Mucosa of descending colon (tissue), 3 donors: ENCODE results near the gene NSDHL. TPM values are rescaled to one million over a fixed set of nuclear protein-coding genes. Genes with fewer than 3 reads are reported as not detected.

ENCODE experiments used
- ATAC-seq: fragments of 200-7000 bp; cut with Tn5 transposase; one replicate; pipeline ENCODE4 v1.9.1; 2020; ENCODE audit warnings: mild to moderate bottlenecking, moderate library complexity
- DNase-seq, 3 donors: peaks; one replicate each; pipeline ENCODE4 v3.0.0-alpha.2; 2020
- H3K36me3 ChIP-seq: fragments of 200-600 bp; one replicate; pipeline ENCODE4 v1.8.0; 2021; ENCODE audit warnings: low read depth, mild to moderate bottlenecking
- H3K4me1 ChIP-seq: fragments of 200-600 bp; one replicate; pipeline ENCODE4 v1.8.0; 2021; ENCODE audit warnings: low read depth, mild to moderate bottlenecking
- H3K4me3 ChIP-seq: fragments of 200-600 bp; one replicate; pipeline ENCODE4 v1.8.0; 2021; ENCODE audit warnings: mild to moderate bottlenecking
- H3K9me3 ChIP-seq: fragments of 200-600 bp; one replicate; pipeline ENCODE4 v1.8.0; 2021; ENCODE audit warnings: mild to moderate bottlenecking
- CTCF ChIP-seq: fragments of 200-600 bp; IDR thresholded peaks from one replicate; pipeline ENCODE4 v1.8.0; 2022; ENCODE audit warnings: antibody characterized with exemption, mild to moderate bottlenecking
- intact Hi-C, 2 donors: fragments of 100-400 bp; cut with DNase I in 1 of 2; cut with micrococcal nuclease in 1 of 2; formaldehyde crosslinking; loops; one replicate each; pipeline versions ENCODE4 v1.11.0 to v1.11.1; 2022; cut with DNase I, micrococcal nuclease
- total RNA-seq, 3 donors: library from RNA; stranded (reverse); fragmentation: NEBNext Ultra II Directional in 2 of 3; extraction: Animal tissue kit (Norgen Biotek cat#: 25700) in 2 of 3; gene quantifications; one replicate each; pipeline versions ENCODE4 v1.2.1 to v1.2.4, GENCODE V29; 2021 to 2023
- donor health status: DM: no; HTN: no; CAD: no; lungs with moderate emphysema.
- donor health status: DM: no; HTN: no; CAD: no.
- donor health status: DM: no; HTN: yes; CAD: no.

NSDHL gene
- total RNA-seq, 3 donors from 2014 or later: 13.1 to 26.4 (median 20.3) TPM

GRCh38 chrX:152895724-152896420 lies 65.0 kb downstream of the NSDHL start:
- ATAC-seq (peak; percentile 83), DNase-seq (peak; percentile 75 to 78 (median 77))
- TF ChIP-seq CTCF: no peak
- no peaks in the 10 kb centered on the region for H3K4me1 ChIP-seq
- intact Hi-C loops: no loop called here
- no peak overlapping the region for H3K4me3 ChIP-seq
- H3K36me3 ChIP-seq: no peaks in the 10 kb centered on the region
- no peaks in the 10 kb centered on the region for H3K9me3 ChIP-seq

GRCh38 chrX:152896450-152896849 lies 65.6 kb downstream of the NSDHL start:
- H3K4me3 ChIP-seq: no peak overlapping the region
- intact Hi-C loops: no loop called here
- no peak for TF ChIP-seq CTCF
- DNase-seq: no peak
- no peaks in the 10 kb centered on the region for H3K9me3 ChIP-seq
- ATAC-seq: no peak
- H3K36me3 ChIP-seq: no peaks in the 10 kb centered on the region
- no peaks in the 10 kb centered on the region for H3K4me1 ChIP-seq

GRCh38 chrX:152897222-152898131 lies 66.6 kb downstream of the NSDHL start, which contains the start of gene ZNF185:
ZNF185 (plus strand) TSS chrX:152898067; CDS start chrX:152914490, 16,423 bp downstream.
- Histone ChIP-seq H3K4me3 (no peak within 1 kb of the TSS), H3K4me1 (no peaks in the 10 kb centered on the region), H3K9me3 (no peaks in the 10 kb centered on the region), H3K36me3 (no peaks in the 10 kb centered on the region)
- ATAC-seq (peak; percentile 72), DNase-seq (peak; percentile 56 to 67 (median 64))
- TF ChIP-seq CTCF: no peak
- intact Hi-C loops: no loop called here

GRCh38 chrX:152898442-152898841 lies 67.6 kb downstream of the NSDHL start:
- no peak for TF ChIP-seq CTCF
- no peaks in the 10 kb centered on the region for H3K36me3 ChIP-seq
- intact Hi-C loops: no loop called here
- no peak for DNase-seq
- no peaks in the 10 kb centered on the region for H3K4me1 ChIP-seq
- ATAC-seq: no peak
- no peak overlapping the region for H3K4me3 ChIP-seq
- no peaks in the 10 kb centered on the region for H3K9me3 ChIP-seq

- intact Hi-C loops: no loop called here
- DNase-seq (peak in 1 of 3 donors; percentile 22), ATAC-seq (no peak)
- H3K4me3 ChIP-seq: no peak overlapping the region
- no peak for TF ChIP-seq CTCF
- H3K9me3 ChIP-seq: no peaks in the 10 kb centered on the region
- H3K4me1 ChIP-seq: no peaks in the 10 kb centered on the region
- no peaks in the 10 kb centered on the region for H3K36me3 ChIP-seq
Observed at GRCh38 chrX:152899111-152899873, 68.4 kb downstream of the NSDHL start.
